Measurements from ENCODE around the gene HOXB7.

The HOXB7 gene

GRCh38 chr17:48636177-48637018, 25.6 kb upstream of the HOXB7 start:
- DNase-seq (ENCODE audit: low spot score) = no peak

DNA sequence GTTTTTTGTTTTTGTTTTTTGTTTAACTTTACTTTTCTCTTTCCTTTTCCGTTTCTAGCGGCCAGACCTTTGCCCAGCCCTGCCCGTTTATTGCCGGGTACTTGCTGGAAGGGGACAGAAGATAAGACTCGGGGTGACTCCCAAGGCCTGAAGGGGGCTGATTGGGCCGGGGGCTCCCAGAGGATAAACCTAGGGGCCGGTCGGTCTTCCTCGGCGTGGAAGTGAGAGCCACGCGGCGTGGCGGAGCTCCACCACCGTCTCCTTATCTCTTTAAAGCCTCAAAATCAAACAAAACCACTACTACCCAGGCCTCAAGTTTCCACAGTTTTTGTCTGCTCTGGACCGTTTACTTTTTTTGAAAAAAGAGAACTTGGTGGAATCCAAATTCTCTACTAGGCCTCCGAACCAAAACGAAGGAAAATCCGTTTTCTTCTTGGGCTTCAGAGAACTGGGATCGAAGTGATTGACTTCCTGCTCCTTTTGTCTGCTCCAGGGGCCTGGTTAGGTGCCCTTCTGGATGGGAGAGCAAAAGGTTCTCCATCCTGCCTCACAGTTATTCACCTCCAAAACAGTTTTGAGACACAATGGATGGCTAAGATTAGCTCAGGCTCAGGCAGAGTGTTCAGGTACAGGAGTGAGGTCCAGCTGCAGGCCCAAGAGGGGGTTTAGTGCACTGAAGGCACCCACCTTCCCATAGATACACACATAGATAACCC, 23.8 kb upstream of the HOXB7 start:
- DNase-seq (ENCODE audit: low spot score) = no peak

DNA sequence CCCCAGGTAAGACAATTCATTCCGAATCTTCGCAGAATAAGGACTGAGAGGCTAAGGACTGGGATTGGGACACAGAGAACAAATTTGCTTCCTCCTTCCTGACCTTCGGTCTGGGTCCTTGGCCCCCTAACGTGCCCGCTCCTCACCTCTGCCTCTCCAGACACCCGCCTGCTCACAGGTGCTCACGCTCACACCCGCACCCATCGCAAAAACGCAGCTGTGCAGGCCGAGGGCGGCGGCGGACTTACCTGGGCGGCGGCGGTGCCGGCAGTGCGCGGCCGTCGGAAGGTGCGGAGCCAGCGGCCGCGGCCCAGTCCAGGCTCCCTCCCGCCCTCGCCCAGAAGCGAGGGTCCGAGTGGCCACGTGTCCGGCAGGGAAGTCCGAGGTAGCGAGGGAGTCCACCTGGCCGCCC, 22.5 kb upstream of the HOXB7 start:
- no peak for DNase-seq (ENCODE audit: low spot score)

GRCh38 chr17:48632579-48633265, 21.9 kb upstream of the HOXB7 start:
- no peak for DNase-seq (ENCODE audit: low spot score)

DNA sequence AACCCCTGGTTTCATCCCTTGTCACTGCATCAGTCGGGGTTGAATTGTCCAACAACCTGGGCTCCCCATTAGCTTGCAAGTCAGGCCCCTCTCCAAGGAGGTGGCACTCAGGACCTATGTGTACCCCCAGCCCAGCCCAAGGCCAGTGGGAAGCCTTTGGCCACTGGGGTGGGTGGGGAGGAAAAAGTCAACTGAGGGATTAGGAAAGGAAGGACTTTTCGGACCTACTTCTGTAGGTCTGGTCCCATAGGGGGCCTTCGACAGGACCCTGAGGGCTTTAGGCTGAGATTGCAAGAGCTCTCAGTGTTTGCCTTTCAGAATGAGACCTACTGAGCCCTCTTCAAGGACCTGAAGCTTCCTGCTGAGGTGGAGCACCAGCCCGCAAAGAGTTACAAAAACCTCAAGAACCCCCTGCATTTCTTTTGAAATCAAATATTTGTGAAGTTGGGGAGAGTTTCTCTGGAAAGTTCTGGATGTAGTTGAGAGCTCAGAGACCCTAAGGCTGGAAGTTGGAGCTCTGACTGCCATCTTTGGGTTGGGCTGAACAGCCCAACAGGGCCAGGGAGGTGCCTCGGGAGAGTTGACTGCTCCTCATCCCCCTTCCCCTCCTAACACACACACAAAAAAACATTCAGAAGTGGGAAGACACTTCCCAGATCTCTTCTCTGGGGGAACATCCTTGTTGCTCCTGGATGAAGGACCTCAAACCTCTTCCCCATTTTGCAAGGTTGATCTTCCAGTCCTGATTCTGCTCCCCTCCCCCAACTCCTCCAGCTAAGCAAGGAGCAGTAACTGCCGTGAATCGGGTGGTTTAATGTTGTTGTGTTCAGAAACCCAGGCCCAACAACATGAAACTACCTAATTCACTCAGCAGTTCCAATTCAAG, 21.1 kb upstream of the HOXB7 start:
- no peak for DNase-seq (ENCODE audit: low spot score)

- no peak for DNase-seq (ENCODE audit: low spot score)
These were observed 20.3 kb upstream of the HOXB7 start for GRCh38 chr17:48630925-48631692.

DNA sequence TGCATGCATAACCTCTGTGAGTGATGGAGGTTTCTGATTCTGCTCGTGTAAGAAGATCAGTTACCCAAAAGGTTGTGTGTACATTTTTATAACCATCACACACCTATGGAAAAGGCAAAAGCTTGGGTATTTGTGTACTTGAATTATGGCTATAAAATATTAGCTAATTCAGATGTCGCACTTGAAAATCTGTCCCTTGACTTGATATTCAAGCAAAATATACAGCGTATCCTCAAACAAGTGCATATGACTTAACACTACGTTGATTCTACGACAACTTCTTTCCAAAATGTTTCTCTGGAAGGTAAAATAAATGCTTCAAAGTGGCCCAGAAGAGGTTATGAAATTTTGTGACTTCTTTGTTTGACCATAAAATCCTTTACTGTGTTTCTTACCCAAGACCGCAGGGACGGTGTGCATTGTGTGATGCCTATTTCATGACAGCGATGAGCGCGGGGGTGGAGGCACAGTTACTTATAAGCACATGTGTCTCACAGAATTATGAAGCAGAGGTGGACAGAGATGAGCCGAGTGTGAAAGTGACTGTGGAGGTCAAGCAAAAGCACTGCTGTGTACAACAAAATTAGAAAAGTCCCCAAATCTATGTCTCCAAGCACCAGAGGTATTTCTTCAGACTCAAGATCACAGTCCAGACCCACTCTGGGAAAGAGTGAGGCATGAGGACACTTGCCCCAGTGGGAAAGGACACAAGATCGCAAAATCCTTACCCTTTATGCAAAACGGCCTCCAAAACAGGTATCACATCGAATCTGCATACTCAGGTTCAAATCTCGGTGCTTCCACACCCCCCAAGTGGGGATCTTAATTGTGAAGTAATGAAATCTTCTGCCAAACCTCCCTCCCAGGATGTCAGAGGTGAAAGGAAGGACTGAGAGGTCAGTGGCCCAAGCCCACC, 19.4 kb upstream of the HOXB7 start:
- no peak for DNase-seq (ENCODE audit: low spot score)

GRCh38 chr17:48629411-48629759, 18.6 kb upstream of the HOXB7 start:
- no peak for DNase-seq (ENCODE audit: low spot score)

GRCh38 chr17:48628649-48629410, 18.0 kb upstream of the HOXB7 start:
- no peak for DNase-seq (ENCODE audit: low spot score)

DNA sequence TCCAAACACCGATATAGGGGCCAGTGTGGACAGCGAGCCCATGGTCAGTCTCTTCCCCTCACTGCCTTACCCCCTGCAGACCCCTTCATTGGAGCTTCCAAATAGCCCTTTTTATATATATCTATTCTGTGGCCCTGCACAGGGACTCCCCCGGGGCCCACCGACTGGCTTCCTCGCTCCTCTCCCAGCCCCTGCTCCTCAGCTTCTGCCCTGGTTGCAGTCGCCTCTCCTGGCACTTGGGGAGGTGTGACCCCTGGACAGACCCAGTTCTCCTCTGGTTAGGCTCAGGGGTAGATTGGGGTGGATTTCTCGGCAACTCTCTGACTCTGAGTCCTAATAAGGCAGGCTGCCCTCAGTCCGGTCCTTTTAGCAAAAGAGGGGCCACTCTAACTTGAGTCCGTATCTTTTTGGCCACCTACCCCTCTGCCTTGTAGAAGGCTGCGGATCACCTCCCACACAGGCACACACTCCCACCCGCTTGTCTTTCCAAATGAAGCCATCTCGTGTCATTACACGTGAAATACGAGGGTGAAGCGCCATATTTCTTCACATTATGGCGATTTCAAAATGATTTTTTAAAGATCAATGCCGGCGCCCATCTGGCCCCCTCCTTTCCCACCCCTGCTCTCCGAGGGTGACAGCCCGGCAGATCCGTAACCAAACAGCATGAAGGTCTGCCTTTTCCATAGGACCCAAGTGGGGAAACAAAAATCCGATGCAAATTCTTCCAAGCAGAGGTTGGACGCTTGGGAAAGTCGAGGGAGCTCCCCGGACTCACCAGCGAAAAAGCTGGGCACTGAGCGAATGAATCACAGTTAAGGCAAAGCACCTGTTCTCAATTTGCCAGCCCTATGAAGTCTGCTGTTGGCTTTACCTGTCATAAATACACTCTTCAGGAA, 17.1 kb upstream of the HOXB7 start:
- no peak for DNase-seq (ENCODE audit: low spot score)

DNA sequence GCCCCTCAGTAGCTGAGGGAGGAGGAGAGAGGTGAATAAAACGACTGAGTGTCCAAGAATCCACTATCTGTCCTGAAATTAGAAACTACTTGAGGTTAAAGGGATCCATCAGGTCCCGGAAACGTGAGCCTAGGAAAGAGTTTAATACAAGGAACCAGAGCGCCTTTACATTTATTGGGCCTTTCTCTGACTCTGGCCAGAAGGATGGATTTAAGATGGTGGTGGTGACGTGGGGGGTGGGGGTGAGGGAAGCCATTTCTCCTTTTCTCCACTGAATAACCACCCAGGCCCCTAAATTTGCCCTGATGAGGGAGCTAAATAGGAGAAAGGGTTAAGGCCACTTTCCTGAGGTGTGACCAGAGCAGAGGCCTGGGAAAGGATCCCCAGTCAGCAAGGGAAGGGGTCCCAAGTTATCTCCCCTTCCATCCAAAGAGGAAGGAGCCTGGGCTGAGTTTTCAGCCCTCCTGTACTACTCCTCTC, 16.3 kb upstream of the HOXB7 start:
- no peak for DNase-seq (ENCODE audit: low spot score)

DNA sequence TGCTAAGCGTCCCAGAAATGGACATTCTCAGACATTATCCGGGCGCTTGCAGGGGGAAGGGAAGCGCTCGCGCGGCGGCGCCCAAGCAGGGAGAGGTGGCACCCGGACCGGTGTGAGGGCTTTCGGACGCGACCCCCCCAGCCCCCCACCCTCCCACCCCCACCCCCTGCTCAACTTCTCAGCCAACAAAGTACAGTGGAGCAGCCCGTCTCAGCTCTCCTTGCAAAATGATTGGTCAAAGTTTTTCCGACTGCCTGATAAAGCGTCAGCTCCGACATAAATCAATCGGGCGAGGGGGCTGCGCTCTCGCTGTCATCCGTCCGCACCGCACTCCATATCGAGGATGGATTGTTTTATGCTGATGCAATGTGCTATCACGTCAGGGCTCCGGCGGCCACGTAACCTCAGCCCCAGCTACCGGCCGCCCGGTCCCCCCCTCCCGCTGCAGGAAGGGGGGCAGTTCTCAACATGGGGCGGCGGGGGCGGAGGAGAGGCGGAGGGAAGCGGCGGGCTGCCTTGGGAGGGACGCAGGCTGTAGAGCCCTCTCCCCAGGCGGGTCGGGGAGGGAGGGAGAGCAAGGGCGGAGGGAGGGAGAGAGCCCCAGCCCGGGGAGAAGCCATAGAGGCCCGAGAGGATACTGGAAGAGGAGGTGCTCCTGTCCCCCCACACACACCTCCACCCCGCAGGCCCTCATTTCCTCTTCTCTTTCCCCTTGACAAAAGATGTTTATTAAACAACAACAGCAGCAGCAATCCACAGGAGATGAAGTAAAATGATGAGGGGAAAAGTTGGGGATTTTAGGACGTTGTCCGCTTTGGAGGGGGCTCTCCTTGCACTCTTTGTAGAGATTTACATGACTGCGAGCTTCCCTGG, 15.7 kb upstream of the HOXB7 start, which contains the start of gene HOXB9:
Gene HOXB9 (minus strand): TSS at position 114 of the 873 bp plus-strand sequence. CDS start 89 bp downstream, at position 25.
- DNase-seq (ENCODE audit: low spot score) = no peak

GRCh38 chr17:48625495-48626244, 14.9 kb upstream of the HOXB7 start:
- DNase-seq (ENCODE audit: low spot score) = no peak

- no peak for DNase-seq (ENCODE audit: low spot score)
These were observed 14.0 kb upstream of the HOXB7 start for GRCh38 chr17:48624544-48625494.

GRCh38 chr17:48624118-48624517, 13.3 kb upstream of the HOXB7 start:
- DNase-seq (ENCODE audit: low spot score) = no peak

Measured in putamen (tissue), 1 donor.